ENCODE results near the gene TNFRSF13B. TPM values are rescaled to one million over a fixed set of nuclear protein-coding genes. Genes with fewer than 3 reads are reported as not detected.
"Not testable (repeated sequence)": the region's sequence is repeated elsewhere in the genome, so short reads cannot be mapped to it uniquely, and the experiment has no call there.

Gene TNFRSF13B
- total RNA-seq, 1 experiment from 2014 or later, result not detected

- H3K9me3 ChIP-seq (ENCODE audit: control insufficient read depth, insufficient read depth, low read depth, low read length); H3K27ac ChIP-seq (ENCODE audit: low read length); DNase-seq (ENCODE audit: low read depth, low spot score); H3K4me3 ChIP-seq (ENCODE audit: low read depth in 2 of 2, low read length in 2 of 2); in situ Hi-C loops (cut with HindIII; ENCODE audit: low pct_unique_long_range_greater_than_20kb, low sequenced_read_pairs); intact Hi-C loops (cut with micrococcal nuclease; ENCODE audit: unreplicated experiment); CTCF ChIA-PET; BruUV-seq (replicated peaks); H3K27me3 ChIP-seq (ENCODE audit: control insufficient read depth, insufficient read depth, low read length); H3K36me3 ChIP-seq (ENCODE audit: control insufficient read depth, insufficient read depth, low read length); ATAC-seq; POLR2A ChIA-PET; H3K4me1 ChIP-seq (ENCODE audit: control insufficient read depth, insufficient read depth, low read length): not testable (repeated sequence)
These were observed 78.4 kb downstream of the TNFRSF13B start for GRCh38 chr17:16893527-16893926.

- H3K36me3 ChIP-seq (ENCODE audit: control insufficient read depth, insufficient read depth, low read length); DNase-seq (ENCODE audit: low read depth, low spot score); H3K9me3 ChIP-seq (ENCODE audit: control insufficient read depth, insufficient read depth, low read depth, low read length); H3K27me3 ChIP-seq (ENCODE audit: control insufficient read depth, insufficient read depth, low read length); intact Hi-C loops (cut with micrococcal nuclease; ENCODE audit: unreplicated experiment); in situ Hi-C loops (cut with HindIII; ENCODE audit: low pct_unique_long_range_greater_than_20kb, low sequenced_read_pairs); H3K4me1 ChIP-seq (ENCODE audit: control insufficient read depth, insufficient read depth, low read length); ATAC-seq; CTCF ChIA-PET; H3K4me3 ChIP-seq (ENCODE audit: low read depth in 2 of 2, low read length in 2 of 2); BruUV-seq (replicated peaks); POLR2A ChIA-PET; H3K27ac ChIP-seq (ENCODE audit: low read length): not testable (repeated sequence)
These were observed 79.0 kb downstream of the TNFRSF13B start for GRCh38 chr17:16892876-16893454.

- Histone ChIP-seq H3K9me3 (ENCODE audit: control insufficient read depth, insufficient read depth, low read depth, low read length) (no peaks in the 10 kb centered on the region), H3K4me1 (ENCODE audit: control insufficient read depth, insufficient read depth, low read length) (no peaks in the 10 kb centered on the region), H3K36me3 (ENCODE audit: control insufficient read depth, insufficient read depth, low read length) (no peaks in the 10 kb centered on the region), H3K27me3 (ENCODE audit: control insufficient read depth, insufficient read depth, low read length) (no peaks in the 10 kb centered on the region), H3K27ac (ENCODE audit: low read length) (no peak overlapping the region), H3K4me3 (ENCODE audit: low read depth in 2 of 2, low read length in 2 of 2) (no peak overlapping the region)
- ATAC-seq (no peak), DNase-seq (ENCODE audit: low read depth, low spot score) (no peak)
- TF ChIP-seq TCF7L2 (IDR thresholded peaks at IDR 0.05; ENCODE audit: low read depth, low read length) (no peak), REST (IDR thresholded peaks at IDR 0.05; ENCODE audit: insufficient read depth in 1 of 2, low read depth in 2 of 2, low read length in 1 of 2) (no peak), CTCF (IDR thresholded peaks at IDR 0.05) (no peak), SIN3A (IDR thresholded peaks at IDR 0.05; ENCODE audit: borderline replicate concordance, insufficient read depth, low read depth, low read length) (no peak)
- in situ Hi-C loops (cut with HindIII; ENCODE audit: low pct_unique_long_range_greater_than_20kb, low sequenced_read_pairs) (no loop called here), intact Hi-C loops (cut with micrococcal nuclease; ENCODE audit: unreplicated experiment) (no loop called here)
- CTCF ChIA-PET, result no interaction called here
- BruUV-seq (replicated peaks), result no TSS peak
- POLR2A ChIA-PET, result interaction anchor here (0.6 kb wide), 1 partner anchor 10 kb away, joined by 3 read pairs; no protein-coding TSS in a partner anchor
These were observed 82.8 kb downstream of the TNFRSF13B start for GRCh38 chr17:16889088-16889465.

Other genes starting within 250 kb of the TNFRSF13B start
- 155 TPM for gene MPRIP, start 70.3 kb upstream of the TNFRSF13B start, total RNA-seq (2021; ENCODE audit: unreplicated experiment)
- gene PLD6, start 234.2 kb upstream of the TNFRSF13B start, total RNA-seq (2021; ENCODE audit: unreplicated experiment), result 4.2 TPM